Skeletal muscle cell (primary cell): ENCODE data around the gene PRIMPOL.
"Not testable (repeated sequence)": the region's sequence is repeated elsewhere in the genome, so short reads cannot be mapped to it uniquely, and the experiment has no call there.

Source experiments
- DNase-seq: peaks from one replicate; pipeline ENCODE4 v3.0.0-alpha.2; 2010; ENCODE audit warnings: low read depth
- H3K4me3 ChIP-seq: 2 replicates; pipeline ENCODE4 v1.5.1; 2011; ENCODE audit warnings: low read depth, mild to moderate bottlenecking, control low read depth, low read length, moderate library complexity

PRIMPOL gene

GRCh38 chr4:184649026-184649970, at the start of gene PRIMPOL, which contains the start of gene CASP3:
PRIMPOL (plus strand) TSS chr4:184649738; CDS start chr4:184657141, 7,403 bp downstream.
CASP3 (minus strand) TSS chr4:184649447; CDS start chr4:184638453, 10,994 bp downstream.
- DNase-seq, result peak; percentile 83

GRCh38 chr4:184600982-184601381, 48.6 kb upstream of the PRIMPOL start:
- H3K4me3 ChIP-seq, DNase-seq: not testable (repeated sequence)

More at GRCh38 chr4:184649026-184649970, at the start of gene PRIMPOL, which contains the start of gene CASP3:
- peak within 1 kb of the TSS; percentile 86 for H3K4me3 ChIP-seq

DNA sequence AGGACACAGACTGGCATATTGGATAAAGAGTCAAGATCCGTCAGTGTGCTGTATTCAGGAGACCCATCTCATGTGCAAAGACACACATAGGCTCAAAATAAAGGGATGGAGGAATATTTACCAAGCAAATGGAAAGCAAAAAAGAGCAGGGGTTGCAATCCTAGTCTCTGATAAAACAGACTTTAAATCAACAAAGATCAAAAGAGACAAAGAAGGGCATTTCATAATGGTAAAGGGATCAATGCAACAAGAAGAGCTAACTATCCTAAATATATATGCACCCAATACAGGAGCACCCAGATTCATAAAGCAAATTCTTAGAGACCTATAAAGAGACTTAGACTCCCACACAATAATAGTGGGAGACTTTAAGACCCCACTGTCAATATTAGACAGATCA, 46.7 kb upstream of the PRIMPOL start:
- not testable (repeated sequence) for DNase-seq, H3K4me3 ChIP-seq

DNA sequence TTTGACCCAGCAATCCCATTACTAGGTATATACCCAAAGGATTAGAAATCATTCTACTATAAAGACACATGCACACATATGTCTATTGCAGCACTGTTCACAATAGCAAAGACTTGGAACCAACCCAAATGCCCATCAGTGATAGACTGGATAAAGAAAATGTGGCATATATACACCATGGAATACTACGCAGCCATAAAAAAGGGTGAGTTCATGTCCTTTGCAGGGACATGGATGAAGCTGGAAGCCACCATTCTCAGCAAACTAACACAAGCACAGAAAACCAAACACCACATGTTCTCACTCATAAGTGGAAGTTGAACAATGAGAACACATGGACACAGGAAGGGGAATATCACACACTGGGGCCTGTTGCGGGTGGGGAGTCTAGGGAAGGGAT, 42.1 kb upstream of the PRIMPOL start:
- not testable (repeated sequence) for H3K4me3 ChIP-seq, DNase-seq

GRCh38 chr4:184612074-184612473, 37.5 kb upstream of the PRIMPOL start:
- no peak for DNase-seq
- H3K4me3 ChIP-seq, result no peak overlapping the region

DNA sequence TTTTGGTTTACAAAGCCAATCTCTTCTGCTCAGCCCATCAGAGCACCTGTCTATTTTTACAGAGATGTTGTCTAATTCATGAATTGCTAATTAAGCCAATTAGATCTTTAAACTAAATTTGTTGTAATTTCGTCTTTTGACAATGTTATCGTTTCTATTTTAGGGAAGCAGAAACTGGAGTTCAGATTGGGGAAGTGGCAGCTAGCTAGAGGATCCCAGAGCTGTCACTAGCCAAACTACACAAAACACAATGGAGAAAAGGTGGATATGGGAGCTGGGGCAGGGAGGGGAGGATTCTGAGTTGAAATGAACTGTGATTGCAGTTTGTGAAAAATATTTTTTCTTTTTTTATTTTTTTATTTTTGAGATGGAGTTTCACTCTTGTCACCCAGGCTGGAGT, 36.1 kb upstream of the PRIMPOL start:
- no peak overlapping the region for H3K4me3 ChIP-seq
- no peak for DNase-seq

GRCh38 chr4:184614509-184614908, 35.0 kb upstream of the PRIMPOL start:
- no peak for DNase-seq
- no peak overlapping the region for H3K4me3 ChIP-seq

DNA sequence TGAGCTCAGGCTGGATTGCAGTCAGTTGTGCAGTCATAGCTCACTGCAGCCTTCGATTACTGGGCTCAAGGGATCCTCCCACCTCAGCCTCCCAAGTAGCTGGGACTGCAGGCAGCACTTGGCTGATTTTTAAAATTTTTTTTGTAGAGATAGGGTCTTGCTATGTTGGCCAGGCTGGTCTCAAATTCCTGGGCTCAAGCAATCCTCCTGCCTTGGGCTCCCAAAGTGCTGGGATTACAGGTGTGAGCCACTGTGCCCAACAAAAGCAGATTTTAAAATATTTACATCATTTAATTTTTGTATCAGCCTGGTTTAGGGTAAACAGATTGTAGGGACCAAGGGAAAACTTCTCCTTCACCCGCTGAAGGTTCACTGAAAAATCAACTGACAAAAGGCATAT, 33.4 kb upstream of the PRIMPOL start:
- DNase-seq, H3K4me3 ChIP-seq: not testable (repeated sequence)

DNA sequence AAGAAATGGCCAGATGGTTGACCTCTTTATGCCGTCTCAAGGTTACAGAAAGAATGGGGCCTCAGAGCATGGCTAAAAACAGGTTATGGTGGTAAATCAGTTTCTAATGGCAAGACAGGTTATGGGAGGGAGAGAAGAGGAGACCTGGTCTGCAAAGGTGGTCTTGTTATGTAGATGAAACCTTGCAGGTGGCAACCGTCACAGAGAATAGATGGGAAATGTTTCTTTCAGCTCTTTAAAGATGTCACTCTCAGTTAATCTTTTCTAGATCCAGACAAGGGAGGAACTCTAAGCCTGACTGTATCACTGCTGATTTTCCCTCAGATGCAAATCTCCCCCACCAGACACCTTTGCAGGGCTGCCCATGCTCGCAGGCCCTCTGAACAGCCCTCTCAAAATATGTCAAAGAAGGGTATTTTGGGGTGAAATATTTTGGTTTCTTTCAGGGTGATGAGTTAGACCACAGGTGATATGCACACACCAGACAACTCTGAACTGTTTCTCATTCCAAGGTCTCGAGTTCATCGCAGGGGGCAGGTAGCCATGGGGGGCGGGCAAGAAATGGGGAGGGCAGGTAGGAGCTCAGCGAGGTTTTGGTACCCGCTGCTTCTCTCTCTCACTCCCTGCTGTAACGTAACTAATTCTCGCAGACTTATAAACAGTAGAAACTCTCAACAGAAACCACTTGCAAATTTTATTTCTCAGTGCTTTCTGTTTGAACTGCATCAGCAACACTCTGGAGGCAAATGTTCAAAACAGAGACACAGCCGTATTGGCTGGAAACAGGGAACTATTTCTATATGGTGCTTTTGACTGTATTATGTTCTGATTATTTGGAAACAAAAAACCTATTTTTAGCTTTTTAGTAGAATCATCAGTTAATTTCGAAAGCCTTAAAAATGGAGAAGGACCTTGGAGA, 32.6 kb upstream of the PRIMPOL start:
- H3K4me3 ChIP-seq, result no peak overlapping the region
- DNase-seq, result no peak

DNA sequence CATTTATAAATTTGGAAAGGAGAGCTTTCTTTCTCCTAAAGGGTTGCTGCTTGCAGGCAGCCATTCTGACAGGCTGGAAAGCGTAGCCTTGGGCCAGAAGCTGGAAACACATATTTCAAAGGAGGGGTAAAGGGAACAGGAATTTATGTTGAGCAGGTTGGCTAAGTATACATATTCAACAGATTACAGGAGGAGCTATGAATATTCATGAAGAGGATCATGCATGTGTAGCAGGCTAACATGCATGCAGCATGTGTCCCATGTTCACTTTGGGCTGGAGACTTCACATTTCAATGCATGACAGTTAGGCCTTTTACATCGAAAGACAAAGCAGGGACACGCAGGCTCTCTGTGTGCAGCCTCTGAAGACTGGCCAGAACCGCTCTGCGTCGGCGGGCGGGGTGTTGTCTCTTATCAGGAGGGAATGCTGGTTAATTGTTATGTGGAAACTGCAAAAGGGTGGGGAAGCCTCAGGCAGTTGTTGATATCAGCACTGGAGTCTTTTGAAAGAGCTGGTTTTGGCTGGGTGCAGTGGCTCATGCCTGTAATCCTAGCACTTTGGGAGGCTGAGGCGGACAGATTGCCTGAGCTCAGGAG, 31.8 kb upstream of the PRIMPOL start:
- H3K4me3 ChIP-seq, result no peak overlapping the region
- no peak for DNase-seq

DNA sequence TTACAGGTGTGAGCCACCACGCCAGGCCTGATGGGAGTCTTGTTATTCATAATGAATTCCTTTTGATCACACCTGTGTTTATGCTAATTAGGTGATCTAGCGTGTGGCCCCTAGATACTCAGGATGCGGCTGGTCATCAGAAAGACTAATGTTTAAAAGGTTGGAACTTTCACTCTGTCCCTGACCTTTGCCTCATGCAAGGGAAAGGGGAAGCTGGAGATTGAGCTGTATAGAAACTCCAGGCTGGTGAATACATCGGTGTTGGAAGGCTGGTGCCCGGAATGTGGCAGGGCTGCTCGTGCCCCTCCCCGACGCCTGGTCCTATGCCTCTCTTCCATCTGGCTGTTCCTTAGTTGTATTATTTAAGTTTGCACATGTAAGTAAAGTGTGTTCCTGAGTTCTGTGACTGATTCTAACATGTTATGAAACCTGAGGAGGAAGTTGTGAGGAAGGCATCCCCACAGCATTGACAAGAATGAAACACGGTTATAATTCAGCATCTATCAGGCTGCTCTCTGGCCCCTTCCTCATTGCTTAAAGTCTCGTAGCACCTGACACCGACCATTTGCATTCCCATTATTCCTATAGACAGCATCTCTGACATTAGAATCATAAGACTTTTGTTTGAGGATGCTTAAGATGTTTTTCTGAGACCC, 29.2 kb upstream of the PRIMPOL start:
- H3K4me3 ChIP-seq, result no peak overlapping the region
- no peak for DNase-seq

- H3K4me3 ChIP-seq, result no peak overlapping the region
- DNase-seq, result no peak
Measured at GRCh38 chr4:184621518-184621917, 28.0 kb upstream of the PRIMPOL start.

DNA sequence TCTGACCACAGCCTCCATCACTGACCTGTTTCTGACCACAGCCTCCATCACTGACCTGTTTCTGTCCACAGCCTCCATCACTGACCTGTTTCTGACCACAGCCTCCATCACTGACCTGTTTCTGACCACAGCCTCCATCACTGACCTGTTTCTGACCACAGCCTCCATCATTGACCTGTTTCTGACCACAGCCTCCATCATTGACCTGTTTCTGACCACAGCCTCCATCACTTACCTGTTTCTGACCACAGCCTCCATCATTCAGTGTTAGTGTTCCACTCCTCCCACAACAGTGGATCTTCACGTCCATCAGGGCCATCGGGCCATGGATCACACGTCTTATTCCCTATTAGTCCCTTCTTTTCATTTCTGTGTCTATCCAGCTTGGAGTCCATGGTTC, 25.0 kb upstream of the PRIMPOL start:
- H3K4me3 ChIP-seq, DNase-seq: not testable (repeated sequence)

GRCh38 chr4:184624972-184625554, 24.5 kb upstream of the PRIMPOL start:
- DNase-seq, result no peak
- H3K4me3 ChIP-seq, result no peak overlapping the region

- not testable (repeated sequence) for H3K4me3 ChIP-seq, DNase-seq
Measured at GRCh38 chr4:184625783-184626596, 23.5 kb upstream of the PRIMPOL start.

DNA sequence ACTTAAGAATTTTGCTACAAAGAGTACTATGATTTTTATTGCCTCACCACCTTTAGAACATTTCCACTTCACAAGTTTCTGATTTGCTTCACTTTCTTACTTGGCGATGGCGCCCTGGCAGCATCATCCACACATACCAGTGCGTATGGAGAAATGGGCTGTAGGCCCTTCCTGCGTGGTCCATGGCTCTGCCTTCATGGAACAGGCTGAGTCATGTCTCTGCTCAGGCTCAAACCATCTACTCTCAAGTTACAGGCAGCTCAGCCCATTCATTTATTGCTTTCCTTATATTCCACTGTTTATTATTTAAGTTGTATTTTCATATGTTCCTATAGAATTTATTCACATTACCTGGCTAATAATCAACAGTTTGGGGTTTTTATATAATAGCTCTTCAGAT, 21.4 kb upstream of the PRIMPOL start:
- no peak for DNase-seq
- H3K4me3 ChIP-seq, result no peak overlapping the region

GRCh38 chr4:184632842-184633241, 16.7 kb upstream of the PRIMPOL start:
- no peak for DNase-seq
- H3K4me3 ChIP-seq, result no peak overlapping the region

GRCh38 chr4:184635381-184635780, 14.2 kb upstream of the PRIMPOL start:
- no peak for DNase-seq
- H3K4me3 ChIP-seq, result no peak overlapping the region
